OCI-LY7 (cell line): Measurements from ENCODE around the gene TPRN. TPM values are rescaled to one million over a fixed set of nuclear protein-coding genes. Genes with fewer than 3 reads are reported as not detected.

Experiments
- BruUV-seq: library from RNA; stranded (reverse); fragments of 400-500 nt; replicated peaks from 2 replicates; lab custom pipeline; 2021; lab: Mats Ljungman, UMichigan
- CTCF ChIA-PET: fragments of 300-600 bp; sonication (Branson Sonifier 250); formaldehyde crosslinking; loops from one replicate; lab custom pipeline; 2022; ENCODE audit warnings: antibody characterized with exemption; ENCODE audit not compliant: unreplicated experiment; lab: Charles Lee
- POLR2A ChIA-PET: fragments of 300-600 bp; sonication (Branson Sonifier 250); formaldehyde crosslinking; loops from one replicate; lab custom pipeline; 2022; ENCODE audit warnings: antibody characterized with exemption; lab: Charles Lee
- DNase-seq: peaks from one replicate; pipeline ENCODE4 v3.0.0-alpha.2; 2015; ENCODE audit warnings: low spot score
- H2AFZ ChIP-seq: fragments of 200-600 bp; sonication (generic), shearing (Covaris generic); 2 replicates; pipeline ENCODE4 v1.6.1; 2014; ENCODE audit warnings: mild to moderate bottlenecking, antibody characterized with exemption, low read length, moderate library complexity
- H3K27ac ChIP-seq: fragments of 200-600 bp; sonication (generic); 2 replicates; pipeline ENCODE4 v1.5.1; 2014; ENCODE audit warnings: mixed run types, low read depth, mild to moderate bottlenecking, moderate library complexity, low read length, inconsistent platforms; ENCODE audit not compliant: poor library complexity, severe bottlenecking
- H3K36me3 ChIP-seq: fragments of 200-600 bp; sonication (generic); 2 replicates; pipeline ENCODE4 v1.6.1; 2014; ENCODE audit warnings: mild to moderate bottlenecking, antibody characterized with exemption, low read length, moderate library complexity, mixed read lengths; ENCODE audit not compliant: insufficient read depth
- H3K4me1 ChIP-seq: fragments of 200-600 bp; sonication (generic); 2 replicates; pipeline ENCODE4 v1.5.1; 2014; ENCODE audit warnings: mild to moderate bottlenecking, low read length; ENCODE audit not compliant: insufficient read depth, poor library complexity, severe bottlenecking
- H3K4me2 ChIP-seq: fragments of 200-600 bp; sonication (generic); 2 replicates; pipeline ENCODE4 v1.6.1; 2014; ENCODE audit warnings: mild to moderate bottlenecking, low read length
- H3K4me3 ChIP-seq: fragments of 200-600 bp; sonication (generic); 2 replicates; pipeline ENCODE4 v1.5.1; 2014; ENCODE audit warnings: mild to moderate bottlenecking, low read depth, low read length; ENCODE audit not compliant: poor library complexity, severe bottlenecking
- H3K79me2 ChIP-seq: fragments of 200-600 bp; sonication (generic); 2 replicates; pipeline ENCODE4 v1.6.1; 2016; ENCODE audit warnings: low read depth, mild to moderate bottlenecking, low read length, moderate library complexity, mixed read lengths; ENCODE audit not compliant: insufficient read depth
- H3K9me2 ChIP-seq: fragments of 200-600 bp; sonication (generic); 2 replicates; pipeline ENCODE4 v1.6.1; 2016; ENCODE audit warnings: mild to moderate bottlenecking, low read length, mixed read lengths; ENCODE audit not compliant: insufficient read depth
- H3K9me3 ChIP-seq: fragments of 200-600 bp; sonication (generic); 2 replicates; pipeline ENCODE4 v1.6.1; 2014; ENCODE audit warnings: mild to moderate bottlenecking, mixed run types, low read length, mixed read lengths
- H4K20me1 ChIP-seq: fragments of 200-600 bp; sonication (generic); 2 replicates; pipeline ENCODE4 v1.6.1; 2014; ENCODE audit warnings: mild to moderate bottlenecking, antibody characterized with exemption, low read length, moderate library complexity, mixed read lengths; ENCODE audit not compliant: insufficient read depth
- CTCF ChIP-seq: fragments of 200-600 bp; sonication (generic); conservative IDR thresholded peaks from 2 replicates; pipeline ENCODE4 v1.5.1; 2014; ENCODE audit warnings: mild to moderate bottlenecking, antibody characterized with exemption, low read length, moderate library complexity, mixed read lengths
- EZH2phosphoT487 ChIP-seq: fragments of 200-600 bp; sonication (generic); IDR thresholded peaks from 2 replicates; pipeline ENCODE4 v1.6.1; 2018; ENCODE audit warnings: low read depth, borderline replicate concordance, mild to moderate bottlenecking, mixed run types, antibody characterized with exemption, low read length, moderate library complexity, mixed read lengths
- intact Hi-C: fragments of 100-400 bp; cut with micrococcal nuclease; formaldehyde crosslinking; loops from one replicate; pipeline ENCODE4 v1.10.0; 2022; ENCODE audit not compliant: unreplicated experiment
- total RNA-seq, 2 experiments: library from RNA; depleted of rRNA in 1 of 2; stranded (reverse); fragments of >200 nt in 1 of 2; shearing (Covaris generic) in 1 of 2; gene quantifications; 2 replicates each; pipeline ENCODE4 v1.2.3, GENCODE V29; 2014 to 2022

The TPRN gene
- total RNA-seq, 2 experiments from 2014 or later: 9.0 to 15.9 TPM

GRCh38 chr9:137188490-137189296 is 11.8 kb downstream of the TPRN start, which contains the start of the genes ANAPC2 and SSNA1:
Gene ANAPC2, minus strand, starts transcription at chr9:137188560. Its CDS starts 28 bp downstream, at chr9:137188532.
Gene SSNA1, plus strand, starts transcription at chr9:137188676. Its CDS starts 51 bp downstream, at chr9:137188727.
- ChIA-PET POLR2A (interaction anchor here (0.8 to 3.2 kb wide), 8 partner anchors 12 to 74 kb away, joined by 3 to 16 read pairs (median 4); partner anchors contain the start of gene TPRN), CTCF (interaction anchor here (0.6 to 1.3 kb wide), 3 partner anchors 12 to 98 kb away, joined by 3 to 5 read pairs (median 3); no protein-coding TSS in a partner anchor)
- H3K4me2 ChIP-seq: peak within 1 kb of the TSS; percentile 97
- peaks cover 27% of the 10 kb centered on the region for H3K4me1 ChIP-seq
- peaks cover 41% of the 10 kb centered on the region; the same call in 1 of the 2 replicates for H3K36me3 ChIP-seq
- DNase-seq: peak; percentile 98
- peaks cover 6% of the 10 kb centered on the region; the same call in 1 of the 2 replicates for H4K20me1 ChIP-seq
- no peaks in the 10 kb centered on the region for H3K9me2 ChIP-seq
- H3K27ac ChIP-seq: peak within 1 kb of the TSS; percentile 92
- peak within 1 kb of the TSS; percentile 53; the same call in 1 of the 2 replicates for H2AFZ ChIP-seq
- intact Hi-C loops: loop anchor here (2.0 to 5.0 kb wide), 3 partner anchors 34 to 71 kb away; partner anchors contain the start of gene RNF208
- H3K79me2 ChIP-seq: peaks cover 32% of the 10 kb centered on the region
- no peaks in the 10 kb centered on the region for H3K9me3 ChIP-seq
- TF ChIP-seq EZH2phosphoT487 (no peak), CTCF (peak; percentile 69)
- H3K4me3 ChIP-seq: peak within 1 kb of the TSS; percentile 94
- no TSS peak for BruUV-seq

GRCh38 chr9:137188086-137188489 is 12.5 kb downstream of the TPRN start:
- Histone ChIP-seq H2AFZ (peak overlapping the region; percentile 53; the same call in 1 of the 2 replicates), H3K9me3 (no peaks in the 10 kb centered on the region), H3K79me2 (peaks cover 32% of the 10 kb centered on the region), H3K9me2 (no peaks in the 10 kb centered on the region), H3K4me2 (peak overlapping the region; percentile 80), H3K4me1 (peaks cover 27% of the 10 kb centered on the region), H4K20me1 (peaks cover 6% of the 10 kb centered on the region; the same call in 1 of the 2 replicates), H3K4me3 (peak overlapping the region; percentile 94), H3K36me3 (peaks cover 47% of the 10 kb centered on the region), H3K27ac (peak overlapping the region; percentile 92)
- no peak for DNase-seq
- TF ChIP-seq CTCF (no peak), EZH2phosphoT487 (no peak)
- CTCF ChIA-PET: interaction anchor here (0.5 to 0.6 kb wide), 2 partner anchors 13 to 148 kb away, joined by 3 read pairs; no protein-coding TSS in a partner anchor
- POLR2A ChIA-PET: interaction anchor here (1.5 to 3.2 kb wide), 2 partner anchors 13 to 62 kb away, joined by 8 to 16 read pairs; partner anchors contain the start of gene TPRN
- BruUV-seq: TSS peak; percentile 90
- intact Hi-C loops: loop anchor here (2.0 to 5.0 kb wide), 3 partner anchors 35 to 71 kb away; partner anchors contain the start of gene RNF208
